ENCODE results near the gene REXO1. TPM values are rescaled to one million over a fixed set of nuclear protein-coding genes. Genes with fewer than 3 reads are reported as not detected.

The REXO1 gene
- total and polyA plus RNA-seq, 9 of the 15 experiments (the other 6 are each of a cell fraction or from before 2014, with no cell fraction given): 0.04 to 63.3 (median 15.8) TPM

DNA sequence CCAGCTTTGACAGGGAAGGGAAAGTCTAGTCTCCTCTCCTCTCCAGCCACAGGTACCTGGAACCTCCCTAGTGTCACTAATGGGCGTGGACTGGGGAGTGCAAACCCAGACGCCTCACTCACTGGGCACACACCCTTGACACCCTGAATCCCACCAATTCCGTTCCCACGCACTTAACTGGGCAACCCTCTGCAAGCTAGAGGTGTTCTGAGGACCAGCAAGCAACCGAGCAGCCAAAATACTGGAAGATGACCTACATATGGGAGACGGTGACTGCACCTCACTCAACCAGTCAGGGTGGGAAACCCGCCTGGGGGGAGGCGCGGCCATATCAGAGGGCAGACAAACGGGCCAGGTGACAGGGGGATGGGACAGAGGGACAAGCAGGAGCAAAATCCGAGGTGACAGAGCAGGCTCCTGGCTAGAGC lies 36.0 kb upstream of the REXO1 start:
- Histone ChIP-seq H3K27ac (ENCODE audit: extremely low read depth, low read depth, low read length) (peak overlapping the region; percentile 74; the same call in 2 of the 3 replicates), H3K9me1 (ENCODE audit: control insufficient read depth, insufficient read depth, low read length) (peaks cover 14% of the 10 kb centered on the region), H3K27me3 (ENCODE audit: control insufficient read depth in 2 of 2, insufficient read depth in 2 of 2, low read length in 2 of 2) (no peaks in the 10 kb centered on the region), H3K4me1 (replicated peaks in 1 of 2; ENCODE audit: control insufficient read depth in 2 of 2, insufficient read depth in 2 of 2, low read length in 2 of 2) (peaks cover 31 to 77% of the 10 kb centered on the region in 2 experiments), H3K4me3 (peak overlapping the region; percentile 91), H4K20me1 (replicated peaks; ENCODE audit: control insufficient read depth, insufficient read depth, low read length) (peaks cover 37% of the 10 kb centered on the region; the same call in 1 of the 2 replicates), H3K4me2 (ENCODE audit: insufficient read depth, low read length) (peak overlapping the region; percentile 90), H3K36me3 (ENCODE audit: control insufficient read depth, insufficient read depth, low read length) (peaks cover 27% of the 10 kb centered on the region; the same call in 2 of the 3 replicates), H3K9me3 (replicated peaks; ENCODE audit: control insufficient read depth, insufficient read depth, low read depth, low read length) (no peaks in the 10 kb centered on the region), H3K79me2 (ENCODE audit: control insufficient read depth, insufficient read depth, low read length) (peaks cover 46% of the 10 kb centered on the region), H3K9ac (ENCODE audit: insufficient read depth in 1 of 2, low read depth in 2 of 2, low read length in 2 of 2) (peak overlapping the region; percentile 89 to 99), H2AFZ (ENCODE audit: low read depth, low read length) (no peak overlapping the region)
- intact Hi-C loops (cut with micrococcal nuclease): no loop called here
- no peak for TF ChIP-seq XRCC3 (IDR thresholded peaks at IDR 0.05)
- TF ChIP-seq XRCC5 (IDR thresholded peaks at IDR 0.05; ENCODE audit: low read depth, low read length): 0 out of 2 replicates have a peak, but pooled peaks have one; percentile 21
- TF ChIP-seq, protein P1, sequence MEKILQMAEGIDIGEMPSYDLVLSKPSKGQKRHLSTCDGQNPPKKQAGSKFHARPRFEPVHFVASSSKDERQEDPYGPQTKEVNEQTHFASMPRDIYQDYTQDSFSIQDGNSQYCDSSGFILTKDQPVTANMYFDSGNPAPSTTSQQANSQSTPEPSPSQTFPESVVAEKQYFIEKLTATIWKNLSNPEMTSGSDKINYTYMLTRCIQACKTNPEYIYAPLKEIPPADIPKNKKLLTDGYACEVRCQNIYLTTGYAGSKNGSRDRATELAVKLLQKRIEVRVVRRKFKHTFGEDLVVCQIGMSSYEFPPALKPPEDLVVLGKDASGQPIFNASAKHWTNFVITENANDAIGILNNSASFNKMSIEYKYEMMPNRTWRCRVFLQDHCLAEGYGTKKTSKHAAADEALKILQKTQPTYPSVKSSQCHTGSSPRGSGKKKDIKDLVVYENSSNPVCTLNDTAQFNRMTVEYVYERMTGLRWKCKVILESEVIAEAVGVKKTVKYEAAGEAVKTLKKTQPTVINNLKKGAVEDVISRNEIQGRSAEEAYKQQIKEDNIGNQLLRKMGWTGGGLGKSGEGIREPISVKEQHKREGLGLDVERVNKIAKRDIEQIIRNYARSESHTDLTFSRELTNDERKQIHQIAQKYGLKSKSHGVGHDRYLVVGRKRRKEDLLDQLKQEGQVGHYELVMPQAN (IDR thresholded peaks at IDR 0.05; ENCODE audit: borderline replicate concordance): peak; percentile 43; the same call in 1 of the 2 replicates
- TF ChIP-seq CBFA2T3 (IDR thresholded peaks at IDR 0.05): 0 out of 2 replicates have a peak, but pooled peaks have one; percentile 3
- TF ChIP-seq ZBTB7A (IDR thresholded peaks at IDR 0.05; ENCODE audit: borderline replicate concordance, control insufficient read depth, low read depth, low read length): peak; percentile 18; the same call in 1 of the 2 replicates
- peak; percentile 52 for TF ChIP-seq KDM5B (IDR thresholded peaks at IDR 0.05; ENCODE audit: insufficient replicate concordance, low read depth, low read length)
- TF ChIP-seq MYNN (IDR thresholded peaks at IDR 0.05): no peak
- 0 out of 2 replicates have a peak, but pooled peaks have one; percentile 29 for TF ChIP-seq MYNN (CRISPR knock-in tag; IDR thresholded peaks at IDR 0.05)
- TF ChIP-seq YY1 (IDR thresholded peaks at IDR 0.05; ENCODE audit: borderline replicate concordance in 1 of 3, control insufficient read depth in 1 of 3, extremely low read depth in 1 of 3, insufficient read depth in 3 of 3, insufficient read length in 1 of 3, insufficient replicate concordance in 2 of 3, low read depth in 1 of 3, low read length in 2 of 3): peak in 2 of 3 experiments; percentile 1 to 35
- TF ChIP-seq, protein P2, sequence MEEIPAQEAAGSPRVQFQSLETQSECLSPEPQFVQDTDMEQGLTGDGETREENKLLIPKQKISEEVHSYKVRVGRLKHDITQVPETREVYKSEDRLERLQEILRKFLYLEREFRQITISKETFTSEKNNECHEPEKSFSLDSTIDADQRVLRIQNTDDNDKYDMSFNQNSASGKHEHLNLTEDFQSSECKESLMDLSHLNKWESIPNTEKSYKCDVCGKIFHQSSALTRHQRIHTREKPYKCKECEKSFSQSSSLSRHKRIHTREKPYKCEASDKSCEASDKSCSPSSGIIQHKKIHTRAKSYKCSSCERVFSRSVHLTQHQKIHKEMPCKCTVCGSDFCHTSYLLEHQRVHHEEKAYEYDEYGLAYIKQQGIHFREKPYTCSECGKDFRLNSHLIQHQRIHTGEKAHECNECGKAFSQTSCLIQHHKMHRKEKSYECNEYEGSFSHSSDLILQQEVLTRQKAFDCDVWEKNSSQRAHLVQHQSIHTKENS (CRISPR knock-in tag; IDR thresholded peaks at IDR 0.05): no peak
- BruUV-seq (replicated peaks): no TSS peak
- CTCF ChIA-PET (ENCODE audit: low intra/inter-chr PET ratio): no interaction called here
- POLR2A ChIA-PET: interaction anchor here (0.9 to 2.1 kb wide), 5 partner anchors 9 to 20 kb away, joined by 3 to 8 read pairs (median 5); no protein-coding TSS in a partner anchor
- peak; percentile 56 for FAIRE-seq
- in situ Hi-C loops (cut with MboI): no loop called here
- WGBS (ENCODE audit: insufficient coverage, low coverage, missing lambda C conversion rate): 1% methylated on average over 11 of the region's 11 CpGs
- peak; percentile 21 to 45 (median 22) for DNase-seq (ENCODE audit: extremely low read depth in 1 of 4, low spot score in 3 of 4)
- ATAC-seq: peak; percentile 44

Measured in K562 (cell line).